CD4-positive, alpha-beta T cell treated with Interleukin-6 at 100 ng/mL for 8 hours (primary cell): Measurements from ENCODE around the gene SEMA3C.

Experiments
- DNase-seq: peaks from one replicate; pipeline ENCODE4 v3.0.0-alpha.2; 2020; ENCODE audit warnings: mixed read lengths, low spot score

Gene SEMA3C

GRCh38 chr7:80885757-80886156 is 33.1 kb downstream of the SEMA3C start:
- DNase-seq, result no peak

GRCh38 chr7:80884511-80885195 is 34.2 kb downstream of the SEMA3C start:
- DNase-seq, result no peak

DNA sequence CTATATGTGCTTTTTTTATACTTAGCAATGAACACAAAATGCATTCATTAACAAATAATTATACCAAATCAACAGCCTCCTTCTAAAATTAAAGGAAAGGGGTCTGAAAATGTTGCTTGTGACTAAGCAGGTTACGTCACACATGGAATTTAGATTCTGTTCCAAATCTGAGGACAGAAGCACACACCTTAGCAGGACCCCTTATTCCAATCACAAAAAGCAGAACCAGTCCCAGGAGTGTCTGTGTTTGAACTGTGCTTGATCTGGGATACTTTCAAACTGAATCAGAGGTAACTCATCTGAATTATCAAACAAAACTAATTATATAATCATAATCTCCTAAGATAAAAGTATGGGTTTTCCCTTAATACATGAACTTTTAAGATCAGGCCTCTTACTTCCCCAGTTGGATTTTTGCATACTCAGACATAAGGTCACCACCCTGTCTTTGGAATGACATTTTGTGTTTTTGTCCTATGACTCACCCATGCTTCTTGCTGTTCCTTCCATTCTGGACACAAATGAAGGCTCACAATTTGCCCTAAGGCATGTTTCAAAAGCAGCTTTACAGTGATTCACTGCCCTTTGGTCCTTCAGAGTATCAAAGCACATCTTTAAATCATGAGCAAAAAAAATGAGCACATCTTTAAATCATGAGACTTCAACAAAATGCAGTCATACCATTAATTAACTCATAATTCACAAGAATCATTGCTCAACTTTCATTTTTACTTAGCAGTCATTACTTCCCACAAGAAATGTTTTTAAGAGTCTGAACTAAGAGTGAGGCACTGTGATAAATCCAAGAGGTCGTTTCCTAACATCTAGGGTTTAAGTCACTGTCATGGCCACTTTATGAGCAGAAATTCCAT is 35.5 kb downstream of the SEMA3C start:
- no peak for DNase-seq

GRCh38 chr7:80882213-80882801 is 36.5 kb downstream of the SEMA3C start:
- no peak for DNase-seq

DNA sequence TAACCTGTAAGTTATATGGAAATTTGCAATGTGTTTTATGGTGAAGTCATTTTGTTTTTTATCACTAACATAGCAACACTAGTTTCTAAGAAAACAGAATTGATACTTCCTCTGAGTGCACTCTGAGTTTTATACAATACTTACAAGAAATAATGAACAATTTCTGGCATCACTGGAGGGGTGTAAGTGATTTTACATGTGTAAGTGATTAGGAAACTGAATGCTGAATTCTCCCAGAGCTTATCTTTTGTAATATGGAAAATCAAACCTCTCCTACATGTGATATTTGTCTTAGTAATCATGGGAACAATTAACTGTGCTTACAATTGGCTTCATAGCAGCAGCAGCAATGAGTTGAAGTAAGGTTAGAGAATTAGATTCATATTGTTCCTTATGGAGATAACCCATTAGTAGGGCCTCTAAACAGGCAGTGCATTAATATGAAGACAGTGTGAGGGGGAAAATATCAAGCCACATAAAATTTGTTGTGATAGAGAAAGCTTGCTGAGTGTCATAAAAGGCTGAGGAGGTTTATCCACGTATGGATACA is 37.4 kb downstream of the SEMA3C start:
- no peak for DNase-seq

DNA sequence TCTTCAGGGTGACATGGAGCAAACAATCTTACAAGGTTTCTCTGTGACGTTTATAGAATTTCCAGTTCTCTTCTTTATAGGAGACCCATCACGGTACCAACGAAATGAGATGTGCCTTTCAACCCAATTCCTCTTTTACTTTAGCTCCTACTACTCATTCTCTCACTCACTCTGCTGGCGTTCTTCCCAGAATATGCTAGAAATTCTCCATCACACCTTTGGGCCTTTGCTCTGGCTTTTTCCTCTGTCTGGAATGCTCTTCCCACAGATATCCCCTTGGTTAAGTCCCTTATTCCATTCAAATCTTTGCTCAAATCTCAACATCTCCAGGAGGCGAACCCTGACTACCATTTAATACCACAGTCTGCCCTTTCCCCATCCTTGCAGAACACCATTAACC is 39.0 kb downstream of the SEMA3C start:
- DNase-seq, result no peak

DNA sequence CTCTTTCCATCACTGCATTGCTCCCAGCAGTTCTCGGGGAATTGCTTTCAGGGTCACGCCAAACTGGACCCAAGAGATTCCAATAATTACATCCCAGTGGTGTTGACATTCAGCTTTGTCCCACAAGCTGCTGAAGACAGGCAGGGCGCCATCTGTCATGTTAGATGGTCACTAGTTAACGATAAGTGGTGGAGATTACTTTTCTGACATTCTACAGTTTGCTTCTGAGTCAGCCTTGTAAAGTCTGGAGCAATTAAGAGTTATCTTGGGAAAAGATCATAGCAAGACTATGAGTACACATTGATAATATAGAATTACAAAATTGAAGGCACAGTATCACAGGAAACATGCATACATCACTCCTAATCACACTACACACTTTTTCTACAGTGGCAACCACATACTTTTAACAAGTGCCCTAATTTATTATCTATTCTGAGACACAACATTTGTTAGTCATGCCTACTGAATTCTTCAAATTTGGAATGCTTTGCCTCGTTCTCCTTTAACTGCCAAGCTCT is 41.9 kb downstream of the SEMA3C start:
- no peak for DNase-seq

DNA sequence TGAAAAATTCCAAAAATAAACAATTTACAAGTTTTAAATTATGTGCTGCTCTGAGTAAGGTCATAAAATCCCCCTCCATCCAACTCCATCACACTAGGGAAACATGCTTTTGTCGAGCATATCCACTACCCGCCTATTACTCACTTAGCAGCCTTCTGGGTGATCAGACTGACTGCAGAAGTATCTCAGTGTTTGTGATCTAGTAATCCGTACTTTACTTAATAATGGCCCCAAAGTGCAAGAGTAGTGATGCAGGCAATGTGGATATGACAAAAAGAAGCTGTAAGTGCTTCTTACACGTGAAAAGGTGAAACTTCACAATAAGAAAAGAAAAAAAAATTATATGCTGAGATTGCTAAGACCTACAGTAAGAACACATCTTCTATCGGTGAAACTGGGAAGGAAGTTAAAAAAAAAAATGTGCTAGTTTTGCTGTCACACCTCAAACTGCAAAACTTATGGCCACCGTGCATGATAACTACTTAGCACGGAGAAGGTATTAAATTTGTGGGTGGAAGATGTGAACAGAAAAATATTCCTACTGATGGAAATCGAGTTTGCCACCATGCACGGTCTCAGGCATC is 43.2 kb downstream of the SEMA3C start:
- no peak for DNase-seq

- DNase-seq, result no peak
Observed at GRCh38 chr7:80873140-80873539, 45.7 kb downstream of the SEMA3C start.

DNA sequence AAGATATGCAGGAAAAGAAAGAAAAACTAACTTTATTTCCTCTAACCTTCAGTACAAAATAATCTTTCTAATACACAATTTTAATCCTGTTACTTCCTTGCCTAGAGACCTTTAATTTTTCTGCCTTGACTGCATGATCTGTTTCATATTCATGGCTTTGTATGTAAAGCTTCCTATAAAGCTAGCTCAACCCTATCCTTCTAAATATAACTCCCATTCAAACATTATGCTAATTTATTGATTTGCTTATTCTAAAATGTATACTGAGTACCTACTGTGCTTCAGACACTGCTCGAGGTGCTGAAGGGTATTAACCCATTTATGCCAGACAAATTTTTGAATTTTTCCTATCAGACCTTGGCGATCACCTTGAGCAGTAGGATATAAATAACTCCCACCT is 47.6 kb downstream of the SEMA3C start:
- no peak for DNase-seq

GRCh38 chr7:80870813-80871212 is 48.0 kb downstream of the SEMA3C start:
- no peak for DNase-seq

- DNase-seq, result no peak
Observed at GRCh38 chr7:80869821-80870751, 48.8 kb downstream of the SEMA3C start.

GRCh38 chr7:80869106-80869784 is 49.6 kb downstream of the SEMA3C start:
- DNase-seq, result no peak

GRCh38 chr7:80868566-80868965 is 50.3 kb downstream of the SEMA3C start:
- DNase-seq, result no peak

DNA sequence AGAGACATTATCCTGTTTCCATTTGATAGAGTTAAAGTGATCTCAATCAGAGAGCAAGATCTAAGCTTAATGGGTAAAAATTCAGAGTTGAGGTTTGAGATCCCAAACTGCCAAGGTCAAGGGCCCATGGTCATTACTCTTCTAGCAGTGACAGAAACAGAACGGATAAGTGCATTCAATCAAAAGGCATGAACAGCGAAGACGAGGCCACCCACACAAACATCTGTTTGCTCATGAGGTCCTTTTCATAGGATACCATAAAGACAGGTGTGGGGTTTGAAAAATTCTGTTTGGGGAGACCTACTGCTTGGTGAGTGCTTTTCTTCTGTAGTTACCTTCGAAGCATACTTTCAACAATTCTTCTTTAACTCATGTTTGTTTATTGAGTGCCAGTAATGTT is 58.3 kb downstream of the SEMA3C start:
- no peak for DNase-seq

GRCh38 chr7:80859272-80859970 is 59.4 kb downstream of the SEMA3C start:
- no peak for DNase-seq

DNA sequence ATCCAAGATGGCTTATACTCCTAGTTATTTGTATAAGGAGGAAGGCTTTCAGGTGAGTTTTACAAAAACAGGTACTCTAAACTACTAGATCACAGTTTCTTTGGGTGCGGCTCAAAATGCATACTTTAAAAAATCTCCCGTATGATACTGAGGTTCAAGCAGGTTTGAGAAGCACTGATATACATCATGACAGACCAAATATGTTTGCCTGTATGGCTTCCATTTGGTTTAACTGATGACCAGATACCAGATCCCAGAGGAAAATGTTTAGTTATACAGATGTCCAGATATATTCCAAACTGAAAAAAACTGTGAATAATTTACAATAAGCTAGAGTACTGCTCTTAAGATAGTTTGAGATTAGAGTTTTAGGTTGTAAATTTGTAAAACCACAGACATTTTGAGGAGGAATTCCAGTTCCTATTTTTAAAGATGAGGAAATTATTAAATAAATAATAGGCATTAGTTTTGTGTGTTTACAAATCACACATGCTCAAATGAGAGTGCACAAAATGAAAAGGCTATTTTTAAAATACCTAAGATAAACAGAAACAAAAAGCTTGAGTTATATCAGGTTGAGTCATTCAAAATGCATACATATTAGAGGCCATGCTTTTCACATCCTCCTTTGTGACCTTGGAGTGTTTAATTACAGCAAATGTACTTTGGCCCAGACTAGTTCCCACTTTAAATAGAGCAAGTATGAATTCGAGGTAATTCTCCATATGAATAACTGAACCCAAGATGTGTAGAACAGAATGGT is 60.5 kb downstream of the SEMA3C start:
- DNase-seq, result no peak

DNA sequence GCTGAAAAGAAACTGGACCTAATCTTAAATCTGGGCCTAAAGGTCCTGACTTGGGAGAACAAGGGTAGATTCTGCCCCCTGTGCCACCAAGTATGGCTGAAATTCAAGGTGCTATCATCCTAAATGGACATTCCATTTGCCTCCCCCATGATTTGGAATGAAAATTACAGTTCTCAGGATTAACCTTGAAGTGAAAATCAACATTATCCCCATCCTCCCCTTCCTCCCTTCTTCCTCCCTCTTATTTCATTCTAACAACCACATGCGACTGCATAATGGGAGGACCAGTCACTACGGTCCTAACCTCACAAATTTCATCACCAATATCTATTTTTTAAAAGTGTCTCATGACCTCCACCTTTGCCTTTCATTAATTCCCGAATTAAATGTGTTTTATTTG is 62.1 kb downstream of the SEMA3C start:
- no peak for DNase-seq

- no peak for DNase-seq
Observed at GRCh38 chr7:80851896-80852476, 66.9 kb downstream of the SEMA3C start.
